OCI-LY3 (cell line): Measurements from ENCODE around the gene MLXIPL.

ENCODE experiments used
- EZH2phosphoT487 ChIP-seq: fragments of 200-600 bp; shearing (Covaris generic); IDR thresholded peaks from 2 replicates; pipeline ENCODE4 v1.6.1; 2018; ENCODE audit warnings: antibody characterized with exemption, mixed run types, low read depth
- TF ChIP-seq, protein P1 (sequence below): fragments of 200-600, 300-600 bp; sonication (generic); IDR thresholded peaks from 2 replicates; pipeline ENCODE4 v1.5.1; 2014; ENCODE audit warnings: antibody characterized with exemption, low read length, low read depth

GRCh38 chr7:73669288-73669701, 45.0 kb upstream of the MLXIPL start:
- TF ChIP-seq, protein P1, sequence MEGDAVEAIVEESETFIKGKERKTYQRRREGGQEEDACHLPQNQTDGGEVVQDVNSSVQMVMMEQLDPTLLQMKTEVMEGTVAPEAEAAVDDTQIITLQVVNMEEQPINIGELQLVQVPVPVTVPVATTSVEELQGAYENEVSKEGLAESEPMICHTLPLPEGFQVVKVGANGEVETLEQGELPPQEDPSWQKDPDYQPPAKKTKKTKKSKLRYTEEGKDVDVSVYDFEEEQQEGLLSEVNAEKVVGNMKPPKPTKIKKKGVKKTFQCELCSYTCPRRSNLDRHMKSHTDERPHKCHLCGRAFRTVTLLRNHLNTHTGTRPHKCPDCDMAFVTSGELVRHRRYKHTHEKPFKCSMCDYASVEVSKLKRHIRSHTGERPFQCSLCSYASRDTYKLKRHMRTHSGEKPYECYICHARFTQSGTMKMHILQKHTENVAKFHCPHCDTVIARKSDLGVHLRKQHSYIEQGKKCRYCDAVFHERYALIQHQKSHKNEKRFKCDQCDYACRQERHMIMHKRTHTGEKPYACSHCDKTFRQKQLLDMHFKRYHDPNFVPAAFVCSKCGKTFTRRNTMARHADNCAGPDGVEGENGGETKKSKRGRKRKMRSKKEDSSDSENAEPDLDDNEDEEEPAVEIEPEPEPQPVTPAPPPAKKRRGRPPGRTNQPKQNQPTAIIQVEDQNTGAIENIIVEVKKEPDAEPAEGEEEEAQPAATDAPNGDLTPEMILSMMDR: no peak
- no peak for TF ChIP-seq EZH2phosphoT487
